A549 (cell line): ENCODE results near the gene XRN1.

Experiments
- CTCF ChIP-seq: fragments of >200 bp; sonication (Bioruptor Twin); formaldehyde crosslinking; IDR thresholded peaks from 3 replicates; pipeline ENCODE4 v1.5.1; 2016
- JUNB ChIP-seq: fragments of >200 bp; sonication (Bioruptor Twin); formaldehyde crosslinking; IDR thresholded peaks from 2 replicates; pipeline ENCODE4 v1.6.1; 2016
- REST ChIP-seq: fragments of 200-600 bp; sonication (generic); IDR thresholded peaks from 2 replicates; pipeline ENCODE4 v1.6.1; 2016; ENCODE audit warnings: antibody characterized with exemption, mild to moderate bottlenecking, moderate library complexity

- TF ChIP-seq REST (no peak), CTCF (no peak), JUNB (no peak)
Measured at GRCh38 chr3:142319912-142320311, 127.9 kb downstream of the XRN1 start.
